Uterus (tissue), 4 donors: ENCODE measurements around the gene SPPL2C. TPM values are rescaled to one million over a fixed set of nuclear protein-coding genes. Genes with fewer than 3 reads are reported as not detected.

ENCODE experiments used
- DNase-seq, 2 donors: peaks; one replicate each; pipeline ENCODE4 v3.0.0-alpha.2; 2019 to 2020
- H3K27ac ChIP-seq, 2 donors: fragments of 200-600 bp; sonication (generic); 1 replicate in 1 of 2; 2 replicates in 1 of 2; pipeline ENCODE4 v1.5.1; 2016 to 2018
- H3K27me3 ChIP-seq, 2 donors: fragments of 200-600 bp; sonication (generic); one replicate each; pipeline ENCODE4 v1.5.1; 2018 to 2019; ENCODE audit warnings: control low read depth in 1 of 2
- H3K36me3 ChIP-seq, 2 donors: fragments of 200-600 bp; sonication (generic); one replicate each; pipeline ENCODE4 v1.5.1; 2019; ENCODE audit warnings: control low read depth in 1 of 2
- H3K4me1 ChIP-seq, 2 donors: fragments of 200-600 bp; sonication (generic); one replicate each; pipeline ENCODE4 v1.5.1; 2018 to 2019; ENCODE audit warnings: control low read depth in 1 of 2
- H3K4me3 ChIP-seq, 2 donors: fragments of 200-600 bp; sonication (generic); 1 replicate in 1 of 2; 2 replicates in 1 of 2; pipeline ENCODE4 v1.5.1; 2018 to 2019; ENCODE audit warnings: mild to moderate bottlenecking in 1 of 2
- H3K9me3 ChIP-seq, 2 donors: fragments of 200-600 bp; sonication (generic); one replicate each; pipeline ENCODE4 v1.5.1; 2019; ENCODE audit warnings: control low read depth in 1 of 2
- CTCF ChIP-seq, 4 experiments: fragments of 200-600 bp in 2 of 4; fragments of 450-650 bp in 2 of 4; sonication (generic) in 2 of 4; IDR thresholded peaks; one replicate each; pipeline ENCODE4 v1.5.1; 2016 to 2019; ENCODE audit warnings: antibody characterized with exemption in 4 of 4, mild to moderate bottlenecking in 2 of 4, moderate library complexity in 1 of 4
- POLR2A ChIP-seq, 2 donors: fragments of 450-650 bp; IDR thresholded peaks; one replicate each; pipeline ENCODE4 v1.6.1; 2016; ENCODE audit warnings: antibody characterized with exemption in 2 of 2, mild to moderate bottlenecking in 1 of 2, moderate library complexity in 1 of 2
- intact Hi-C: fragments of 100-400 bp; cut with DNase I; formaldehyde crosslinking; loops from one replicate; pipeline ENCODE4 v1.15.1; 2023; ENCODE audit warnings: low total_unique reads
- total RNA-seq, 4 donors: library from RNA; depleted of rRNA in 3 of 4; stranded (reverse); fragments of >200 nt in 3 of 4; gene quantifications; one replicate each; pipeline versions ENCODE4 v1.1.0 to v1.2.4, GENCODE V29; 2014 to 2023
- donor health status: DM: yes; HTN: yes; CAD: no.

Gene SPPL2C, protein sequence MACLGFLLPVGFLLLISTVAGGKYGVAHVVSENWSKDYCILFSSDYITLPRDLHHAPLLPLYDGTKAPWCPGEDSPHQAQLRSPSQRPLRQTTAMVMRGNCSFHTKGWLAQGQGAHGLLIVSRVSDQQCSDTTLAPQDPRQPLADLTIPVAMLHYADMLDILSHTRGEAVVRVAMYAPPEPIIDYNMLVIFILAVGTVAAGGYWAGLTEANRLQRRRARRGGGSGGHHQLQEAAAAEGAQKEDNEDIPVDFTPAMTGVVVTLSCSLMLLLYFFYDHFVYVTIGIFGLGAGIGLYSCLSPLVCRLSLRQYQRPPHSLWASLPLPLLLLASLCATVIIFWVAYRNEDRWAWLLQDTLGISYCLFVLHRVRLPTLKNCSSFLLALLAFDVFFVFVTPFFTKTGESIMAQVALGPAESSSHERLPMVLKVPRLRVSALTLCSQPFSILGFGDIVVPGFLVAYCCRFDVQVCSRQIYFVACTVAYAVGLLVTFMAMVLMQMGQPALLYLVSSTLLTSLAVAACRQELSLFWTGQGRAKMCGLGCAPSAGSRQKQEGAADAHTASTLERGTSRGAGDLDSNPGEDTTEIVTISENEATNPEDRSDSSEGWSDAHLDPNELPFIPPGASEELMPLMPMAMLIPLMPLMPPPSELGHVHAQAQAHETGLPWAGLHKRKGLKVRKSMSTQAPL
- total RNA-seq: not detected

GRCh38 chr17:45844695-45845375, at the start of gene SPPL2C:
Gene SPPL2C, plus strand, starts transcription at chr17:45844881. Its CDS starts 26 bp downstream, at chr17:45844907.
- intact Hi-C loops: no loop called here
- Histone ChIP-seq H3K27ac (no peak within 1 kb of the TSS), H3K36me3 (no peaks in the 10 kb centered on the region), H3K4me3 (no peak within 1 kb of the TSS), H3K4me1 (no peaks in the 10 kb centered on the region), H3K9me3 (no peaks in the 10 kb centered on the region), H3K27me3 (no peaks in the 10 kb centered on the region)
- DNase-seq: no peak
- TF ChIP-seq POLR2A (IDR thresholded peaks at IDR 0.05): no peak
- TF ChIP-seq CTCF (IDR thresholded peaks at IDR 0.05): no peak

GRCh38 chr17:45800816-45801215, 43.9 kb upstream of the SPPL2C start:
- DNase-seq: no peak
- intact Hi-C loops: no loop called here
- Histone ChIP-seq H3K36me3 (no peaks in the 10 kb centered on the region), H3K4me1 (no peaks in the 10 kb centered on the region), H3K27me3 (no peaks in the 10 kb centered on the region), H3K9me3 (no peaks in the 10 kb centered on the region), H3K4me3 (no peak overlapping the region), H3K27ac (no peak overlapping the region)
- TF ChIP-seq POLR2A (IDR thresholded peaks at IDR 0.05) (no peak), CTCF (IDR thresholded peaks at IDR 0.05) (no peak)

DNA sequence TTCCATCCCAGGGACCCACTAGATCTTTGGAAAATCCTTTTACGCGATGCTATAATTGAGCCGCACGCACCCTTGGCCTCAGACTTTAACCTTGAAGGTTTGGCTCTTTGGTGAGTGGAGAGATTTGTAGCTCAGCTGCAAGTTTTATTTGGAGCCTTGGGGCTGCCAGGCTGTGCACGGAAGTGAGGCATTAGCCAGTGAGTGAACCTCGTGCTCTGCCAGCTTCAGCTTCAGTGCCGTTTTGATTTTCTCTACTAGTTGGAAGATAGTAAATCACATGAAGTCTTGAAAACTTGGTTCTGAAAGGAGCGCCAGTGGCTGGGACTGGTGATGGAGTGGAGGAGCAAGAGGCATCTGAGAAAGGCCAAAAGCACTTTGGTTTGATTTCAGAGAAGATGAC, 43.3 kb upstream of the SPPL2C start:
- H3K9me3 ChIP-seq: no peaks in the 10 kb centered on the region
- H3K36me3 ChIP-seq: no peaks in the 10 kb centered on the region
- no peak for DNase-seq
- no peaks in the 10 kb centered on the region for H3K4me1 ChIP-seq
- H3K27me3 ChIP-seq: no peaks in the 10 kb centered on the region
- H3K27ac ChIP-seq: no peak overlapping the region
- no peak overlapping the region for H3K4me3 ChIP-seq
- TF ChIP-seq CTCF (IDR thresholded peaks at IDR 0.05) (no peak), POLR2A (IDR thresholded peaks at IDR 0.05) (no peak)
- intact Hi-C loops: no loop called here

DNA sequence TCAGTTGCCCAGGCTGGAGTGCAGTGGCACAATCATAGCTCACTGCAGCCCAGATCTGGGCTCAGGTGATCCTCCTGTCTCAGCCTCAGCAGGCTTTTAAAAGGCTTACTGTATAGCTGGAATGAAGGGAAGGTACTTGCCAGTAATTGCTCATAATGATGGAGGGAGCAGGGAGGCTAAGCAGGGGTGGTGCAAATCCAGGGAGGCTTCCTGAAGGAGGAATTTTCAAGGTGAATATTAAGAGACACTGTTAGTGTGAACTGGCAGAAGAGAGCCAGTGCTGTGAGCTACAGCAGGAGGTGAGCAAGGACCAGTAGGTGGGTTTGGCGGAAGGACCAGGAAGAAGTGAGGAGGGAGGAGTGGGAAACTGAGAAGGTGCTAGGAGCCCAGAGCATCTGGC, 35.8 kb upstream of the SPPL2C start:
- Histone ChIP-seq H3K4me1 (no peaks in the 10 kb centered on the region), H3K27ac (no peak overlapping the region), H3K27me3 (no peaks in the 10 kb centered on the region), H3K36me3 (no peaks in the 10 kb centered on the region), H3K4me3 (no peak overlapping the region), H3K9me3 (no peaks in the 10 kb centered on the region)
- TF ChIP-seq POLR2A (IDR thresholded peaks at IDR 0.05): no peak
- TF ChIP-seq CTCF (IDR thresholded peaks at IDR 0.05): no peak
- intact Hi-C loops: no loop called here
- no peak for DNase-seq

DNA sequence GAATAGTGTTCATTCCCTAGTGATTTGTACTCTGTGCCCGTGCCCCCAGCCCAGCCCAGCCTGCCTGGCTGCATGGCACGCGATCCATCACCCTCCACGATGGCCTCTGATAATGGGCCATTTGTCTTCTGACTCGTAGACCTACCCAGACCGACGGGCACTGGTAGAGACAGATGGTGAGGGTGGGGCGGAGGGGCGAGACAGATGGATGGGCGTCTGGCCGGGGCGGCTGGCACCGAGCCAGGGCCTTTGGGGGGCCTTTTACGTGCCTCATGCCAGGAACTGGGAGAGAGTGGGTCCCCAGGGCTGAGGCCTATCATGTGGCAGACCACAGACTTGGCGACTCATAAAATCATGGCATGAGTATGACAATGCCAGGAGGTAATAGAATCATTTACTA, 35.2 kb upstream of the SPPL2C start:
- Histone ChIP-seq H3K4me1 (no peaks in the 10 kb centered on the region), H3K27me3 (no peaks in the 10 kb centered on the region), H3K27ac (no peak overlapping the region), H3K36me3 (no peaks in the 10 kb centered on the region), H3K9me3 (no peaks in the 10 kb centered on the region), H3K4me3 (no peak overlapping the region)
- no peak for TF ChIP-seq POLR2A (IDR thresholded peaks at IDR 0.05)
- TF ChIP-seq CTCF (IDR thresholded peaks at IDR 0.05): no peak
- intact Hi-C loops: no loop called here
- no peak for DNase-seq
